ENCODE measurements around the gene ARID2. TPM values are rescaled to one million over a fixed set of nuclear protein-coding genes. Genes with fewer than 3 reads are reported as not detected.

The ARID2 gene
- 30.1 and 38.5 TPM in 2 replicates for total RNA-seq

GRCh38 chr12:45729233-45730083 is at the start of gene ARID2:
Gene ARID2 (plus strand): TSS chr12:45729706. CDS start chr12:45729837, 131 bp downstream.

Small RNA genes lying within 50 kb of the gene (small RNA-seq; reads per million reads assigned to genes)
- gene RN7SL246P, result not detected

Data from thoracic aorta endothelial cell (primary cell).